GM12872 (cell line): ENCODE measurements around the gene PADI2.

Experiments
- TF ChIP-seq, protein P1 (sequence below): IDR thresholded peaks from 3 replicates; pipeline ENCODE4 v1.5.1; 2011; ENCODE audit warnings: low read depth, mild to moderate bottlenecking, low read length, moderate library complexity; ENCODE audit not compliant: insufficient read depth

Gene PADI2

GRCh38 chr1:17017435-17017834 is 101.8 kb downstream of the PADI2 start:
- TF ChIP-seq, protein P1, sequence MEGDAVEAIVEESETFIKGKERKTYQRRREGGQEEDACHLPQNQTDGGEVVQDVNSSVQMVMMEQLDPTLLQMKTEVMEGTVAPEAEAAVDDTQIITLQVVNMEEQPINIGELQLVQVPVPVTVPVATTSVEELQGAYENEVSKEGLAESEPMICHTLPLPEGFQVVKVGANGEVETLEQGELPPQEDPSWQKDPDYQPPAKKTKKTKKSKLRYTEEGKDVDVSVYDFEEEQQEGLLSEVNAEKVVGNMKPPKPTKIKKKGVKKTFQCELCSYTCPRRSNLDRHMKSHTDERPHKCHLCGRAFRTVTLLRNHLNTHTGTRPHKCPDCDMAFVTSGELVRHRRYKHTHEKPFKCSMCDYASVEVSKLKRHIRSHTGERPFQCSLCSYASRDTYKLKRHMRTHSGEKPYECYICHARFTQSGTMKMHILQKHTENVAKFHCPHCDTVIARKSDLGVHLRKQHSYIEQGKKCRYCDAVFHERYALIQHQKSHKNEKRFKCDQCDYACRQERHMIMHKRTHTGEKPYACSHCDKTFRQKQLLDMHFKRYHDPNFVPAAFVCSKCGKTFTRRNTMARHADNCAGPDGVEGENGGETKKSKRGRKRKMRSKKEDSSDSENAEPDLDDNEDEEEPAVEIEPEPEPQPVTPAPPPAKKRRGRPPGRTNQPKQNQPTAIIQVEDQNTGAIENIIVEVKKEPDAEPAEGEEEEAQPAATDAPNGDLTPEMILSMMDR: no peak
